Measurements from ENCODE around the gene RPS16.
A peak's percentile ranks its signal among the peaks of the same experiment; 100 is the strongest.
"Not testable (repeated sequence)": the region's sequence is repeated elsewhere in the genome, so short reads cannot be mapped to it uniquely, and the experiment has no call there.

RPS16 gene

DNA sequence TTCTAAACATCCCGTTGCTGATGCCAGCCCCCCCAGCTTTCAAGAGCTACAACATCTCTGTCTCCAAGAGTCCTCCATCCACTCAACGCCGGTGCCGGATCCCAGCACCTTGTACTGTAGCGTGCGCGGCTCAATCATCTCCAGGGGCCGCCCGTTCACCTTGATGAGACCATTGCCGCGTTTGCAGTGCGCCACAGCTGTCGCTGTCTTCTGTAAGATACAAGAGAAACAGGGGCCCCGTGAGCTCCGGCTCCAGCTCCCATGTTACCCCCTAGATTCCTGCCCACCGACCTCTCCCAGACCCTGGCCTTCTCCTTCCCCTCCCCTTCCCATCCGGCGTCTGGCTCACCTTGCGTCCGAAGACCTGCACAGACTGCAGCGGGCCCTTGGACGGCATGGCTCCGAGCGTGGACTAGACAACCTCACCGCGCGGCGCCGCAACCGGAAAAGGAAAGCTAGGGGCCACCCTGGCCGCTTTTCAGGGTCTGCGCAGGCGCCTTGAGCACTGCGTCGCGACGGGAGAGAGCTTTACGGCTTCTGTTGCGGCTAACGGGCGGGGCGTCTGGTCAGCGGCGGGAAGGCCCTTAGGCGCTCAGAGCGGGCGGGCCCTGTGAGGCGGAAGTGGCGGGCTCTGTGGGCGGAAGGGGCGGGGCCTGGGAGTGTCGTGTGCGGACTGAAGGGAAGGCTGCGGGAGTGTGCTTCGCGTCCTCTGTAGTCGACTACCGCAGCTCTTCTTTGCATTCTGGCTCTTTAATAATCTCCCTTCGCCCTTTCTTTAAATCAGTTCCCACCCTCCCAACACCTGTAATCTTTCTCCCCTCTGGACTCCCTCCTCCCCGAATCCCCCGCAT is at the start of gene RPS16:
TSS of gene RPS16 (minus strand) at position 451 of the 851 bp plus-strand sequence. CDS start at position 397, 54 bp downstream.
- peak; percentile 89 for DNase-seq (ENCODE audit: low read depth)
- TF ChIP-seq, protein P1, sequence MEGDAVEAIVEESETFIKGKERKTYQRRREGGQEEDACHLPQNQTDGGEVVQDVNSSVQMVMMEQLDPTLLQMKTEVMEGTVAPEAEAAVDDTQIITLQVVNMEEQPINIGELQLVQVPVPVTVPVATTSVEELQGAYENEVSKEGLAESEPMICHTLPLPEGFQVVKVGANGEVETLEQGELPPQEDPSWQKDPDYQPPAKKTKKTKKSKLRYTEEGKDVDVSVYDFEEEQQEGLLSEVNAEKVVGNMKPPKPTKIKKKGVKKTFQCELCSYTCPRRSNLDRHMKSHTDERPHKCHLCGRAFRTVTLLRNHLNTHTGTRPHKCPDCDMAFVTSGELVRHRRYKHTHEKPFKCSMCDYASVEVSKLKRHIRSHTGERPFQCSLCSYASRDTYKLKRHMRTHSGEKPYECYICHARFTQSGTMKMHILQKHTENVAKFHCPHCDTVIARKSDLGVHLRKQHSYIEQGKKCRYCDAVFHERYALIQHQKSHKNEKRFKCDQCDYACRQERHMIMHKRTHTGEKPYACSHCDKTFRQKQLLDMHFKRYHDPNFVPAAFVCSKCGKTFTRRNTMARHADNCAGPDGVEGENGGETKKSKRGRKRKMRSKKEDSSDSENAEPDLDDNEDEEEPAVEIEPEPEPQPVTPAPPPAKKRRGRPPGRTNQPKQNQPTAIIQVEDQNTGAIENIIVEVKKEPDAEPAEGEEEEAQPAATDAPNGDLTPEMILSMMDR (IDR thresholded peaks at IDR 0.05; ENCODE audit: control insufficient read depth, extremely low read depth, insufficient read depth) = no peak
- peak within 1 kb of the TSS; percentile 89 for H3K4me3 ChIP-seq (ENCODE audit: low read depth, low read length)

DNA sequence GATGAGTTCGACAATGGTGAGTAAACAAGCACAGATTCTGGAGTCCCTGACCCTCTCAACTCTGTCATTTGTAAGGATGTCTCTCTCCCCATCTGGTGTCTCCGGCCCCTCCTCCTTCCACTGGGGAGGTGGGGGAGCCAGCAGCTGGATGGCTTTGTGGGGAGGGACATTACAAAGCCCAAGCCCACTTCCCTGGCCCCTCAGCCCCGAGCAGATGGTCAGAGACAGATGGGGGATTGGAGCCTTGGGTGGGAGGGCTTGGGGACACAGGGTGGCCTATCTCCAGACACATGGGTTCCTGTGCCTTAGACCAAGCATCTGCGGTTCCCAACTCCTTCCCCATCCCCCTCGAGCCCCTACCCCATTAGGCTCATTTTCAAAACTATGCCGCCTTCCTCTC is 47.4 kb upstream of the RPS16 start:
- no peak for DNase-seq (ENCODE audit: low read depth)
- H3K4me3 ChIP-seq (ENCODE audit: low read depth, low read length) = no peak overlapping the region
- TF ChIP-seq, protein P1 (IDR thresholded peaks at IDR 0.05; ENCODE audit: control insufficient read depth, extremely low read depth, insufficient read depth) = no peak

DNA sequence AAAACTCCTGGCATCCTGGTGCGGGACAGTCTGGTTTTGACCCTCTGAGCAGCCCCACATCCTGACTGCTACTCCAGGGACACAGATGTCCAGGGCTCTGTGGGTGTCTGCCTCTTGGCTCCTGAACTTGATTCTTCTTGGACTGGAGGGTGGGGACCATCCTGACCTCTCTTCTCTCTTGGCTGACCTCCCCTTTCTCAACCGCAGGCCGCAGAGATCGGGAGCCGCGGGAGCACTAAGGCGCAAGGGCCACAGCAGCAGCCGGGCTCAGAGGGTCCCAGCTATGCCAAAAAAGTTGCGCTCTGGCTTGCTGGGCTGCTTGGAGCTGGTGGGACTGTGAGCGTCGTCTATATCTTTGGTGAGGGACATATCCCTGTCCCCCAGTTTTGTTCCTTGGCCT is 45.9 kb upstream of the RPS16 start:
- peak overlapping the region; percentile 97 for H3K4me3 ChIP-seq (ENCODE audit: low read depth, low read length)
- TF ChIP-seq, protein P1 (IDR thresholded peaks at IDR 0.05; ENCODE audit: control insufficient read depth, extremely low read depth, insufficient read depth) = no peak
- DNase-seq (ENCODE audit: low read depth) = no peak

- DNase-seq (ENCODE audit: low read depth) = no peak
These were observed 45.4 kb upstream of the RPS16 start for GRCh38 chr19:39481229-39481545.

DNA sequence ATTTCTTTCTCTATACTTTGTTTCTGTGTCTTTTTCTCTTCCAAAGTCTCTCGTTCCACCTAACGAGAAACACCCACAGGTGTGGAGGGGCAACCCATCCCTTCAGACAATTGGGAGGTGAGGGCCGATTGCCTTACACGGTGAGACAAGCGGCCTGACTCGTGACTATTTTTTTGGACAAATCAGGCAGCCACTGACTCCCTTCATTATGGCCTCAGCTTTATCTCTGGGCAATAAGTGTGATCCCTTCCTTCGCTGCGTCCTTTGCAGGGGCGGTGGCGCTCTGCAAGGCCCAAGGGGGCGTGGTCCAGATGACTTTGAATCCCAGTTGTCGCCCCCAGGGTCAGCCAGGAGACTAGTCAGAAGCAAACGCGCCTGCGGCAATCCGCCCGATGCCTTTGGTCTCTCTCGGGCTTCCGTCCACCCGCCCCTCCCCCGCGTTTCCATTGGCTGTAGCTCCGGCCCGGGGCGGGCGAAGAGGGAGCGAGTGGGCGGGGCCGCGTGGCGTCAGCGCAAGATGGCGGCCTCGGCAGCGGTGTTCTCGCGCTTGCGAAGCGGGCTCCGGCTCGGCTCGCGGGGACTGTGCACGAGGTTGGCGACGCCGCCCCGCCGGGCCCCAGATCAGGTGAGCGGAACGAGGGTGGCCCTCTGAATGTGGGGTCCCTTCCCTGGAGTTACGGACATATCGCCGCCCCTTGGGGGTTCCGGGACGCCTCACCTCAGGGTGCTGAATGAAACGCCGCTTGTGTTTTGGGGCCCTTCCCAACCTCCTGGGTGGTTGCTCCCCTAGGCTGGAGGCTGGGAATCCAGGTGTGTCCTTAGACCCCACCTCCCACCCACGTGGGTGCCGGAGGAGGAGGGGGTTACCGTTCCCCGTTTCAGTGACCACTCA is 44.8 kb upstream of the RPS16 start, which contains the start of gene TIMM50:
TSS of gene TIMM50 (plus strand) at position 502 of the 892 bp plus-strand sequence. CDS start at position 518, 16 bp downstream.
- TF ChIP-seq, protein P1 (IDR thresholded peaks at IDR 0.05; ENCODE audit: control insufficient read depth, extremely low read depth, insufficient read depth) = no peak
- H3K4me3 ChIP-seq (ENCODE audit: low read depth, low read length) = peak within 1 kb of the TSS; percentile 97
- DNase-seq (ENCODE audit: low read depth) = peak; percentile 87

More at GRCh38 chr19:39481229-39481545, 45.4 kb upstream of the RPS16 start:
- H3K4me3 ChIP-seq (ENCODE audit: low read depth, low read length) = peak overlapping the region; percentile 97
- TF ChIP-seq, protein P1 (IDR thresholded peaks at IDR 0.05; ENCODE audit: control insufficient read depth, extremely low read depth, insufficient read depth) = no peak

- no peak for DNase-seq (ENCODE audit: low read depth)
- peak overlapping the region; percentile 97 for H3K4me3 ChIP-seq (ENCODE audit: low read depth, low read length)
- TF ChIP-seq, protein P1 (IDR thresholded peaks at IDR 0.05; ENCODE audit: control insufficient read depth, extremely low read depth, insufficient read depth) = no peak
These were observed 44.2 kb upstream of the RPS16 start for GRCh38 chr19:39479916-39480315.

DNA sequence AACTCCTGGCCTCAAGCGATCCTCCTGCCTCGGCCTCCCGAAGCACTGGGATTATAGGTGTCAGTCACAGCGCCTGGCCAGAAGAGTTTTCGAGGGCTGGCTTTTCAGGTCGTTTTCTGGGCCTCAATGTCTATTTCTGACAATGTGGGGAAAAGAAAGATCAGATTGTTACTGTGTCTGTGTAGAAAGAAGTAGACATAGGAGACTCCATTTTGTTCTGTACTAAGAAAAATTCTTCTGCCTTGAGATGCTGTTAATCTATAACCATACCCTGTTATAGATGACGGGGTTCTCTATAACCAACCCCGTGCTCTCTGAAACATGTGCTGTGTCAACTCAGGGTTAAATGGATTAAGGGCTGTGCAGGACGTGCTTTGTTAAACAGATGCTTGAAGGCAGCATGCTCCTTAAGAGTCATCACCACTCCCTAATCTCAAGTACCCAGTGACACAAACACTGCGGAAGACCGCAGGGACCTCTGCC is 43.6 kb upstream of the RPS16 start:
- DNase-seq (ENCODE audit: low read depth); H3K4me3 ChIP-seq (ENCODE audit: low read depth, low read length): not testable (repeated sequence)

All from LNCaP clone FGC (cell line).